Adrenal gland (tissue), 12 donors: ENCODE data around the gene WNT10A. TPM values are rescaled to one million over a fixed set of nuclear protein-coding genes. Genes with fewer than 3 reads are reported as not detected.
"Not testable (repeated sequence)": the region's sequence is repeated elsewhere in the genome, so short reads cannot be mapped to it uniquely, and the experiment has no call there.

Source experiments
- DNase-seq, 7 donors: peaks; one replicate each; pipeline ENCODE4 v3.0.0-alpha.2; 2019 to 2020
- H3K27ac ChIP-seq, 5 donors: fragments of 200-600 bp; sonication (generic) in 4 of 5; 1 replicate in 3 of 5; 2 replicates in 2 of 5; pipeline versions ENCODE4 v1.5.1 to v1.8.0; 2016 to 2020; ENCODE audit warnings: mild to moderate bottlenecking in 1 of 5
- H3K27me3 ChIP-seq: fragments of 200-600 bp; 2 replicates; pipeline ENCODE4 v1.8.0; 2021
- H3K36me3 ChIP-seq, 2 donors: fragments of 200-600 bp; replicated peaks in 1 of 2; 1 replicate in 1 of 2; 2 replicates in 1 of 2; pipeline versions ENCODE4 v1.5.1 to v1.8.0; 2018 to 2022
- H3K4me1 ChIP-seq, 2 donors: fragments of 200-600 bp; replicated peaks in 1 of 2; 1 replicate in 1 of 2; 2 replicates in 1 of 2; pipeline versions ENCODE4 v1.5.1 to v1.8.0; 2018 to 2021
- H3K4me3 ChIP-seq, 4 donors: fragments of 200-600 bp; sonication (generic) in 3 of 4; one replicate each; pipeline ENCODE4 v1.5.1; 2016 to 2018
- H3K9me3 ChIP-seq, 3 donors: fragments of 200-600 bp; sonication (generic) in 1 of 3; replicated peaks in 1 of 3; 1 replicate in 2 of 3; 2 replicates in 1 of 3; pipeline versions ENCODE4 v1.5.1 to v1.8.0; 2016 to 2021
- POLR2A ChIP-seq, 2 donors: fragments of 450-650 bp; IDR thresholded peaks; one replicate each; pipeline ENCODE4 v1.6.1; 2017; ENCODE audit warnings: antibody characterized with exemption in 2 of 2, mild to moderate bottlenecking in 2 of 2, moderate library complexity in 1 of 2
- WGBS, 4 donors: extraction: QIAGEN DNeasy Blood & Tissue Kit in 2 of 4; methylation state at CpG; one replicate each; pipeline versions ENCODE4 v1.1.5 to v1.1.7; 2013 to 2017; 5-methylcytosine and 5-hydroxymethylcytosine counted together
- intact Hi-C, 2 donors: fragments of 100-400 bp; cut with DNase I; formaldehyde crosslinking; loops; one replicate each; pipeline versions ENCODE4 v1.14.1 to v1.15.0; 2022 to 2023
- polyA plus RNA-seq, 3 donors: library from polyadenylated mRNA; stranded (reverse); fragments of 200-250 nt in 2 of 3; fragments of 350-450 nt in 1 of 3; fragmentation: Illumina TruSeq in 1 of 3; extraction: RNeasy Lipid Tissue Mini Kit (QIAGEN cat#74804) in 1 of 3; gene quantifications; one replicate each; pipeline ENCODE4 v1.2.3, GENCODE V29; 2013 to 2014
- total RNA-seq, 9 donors: library from RNA; depleted of rRNA in 4 of 9; stranded (reverse); fragments of >200 nt in 4 of 9; fragments of 120-200 nt in 1 of 9; fragmentation: NEBNext Ultra II Directional in 1 of 9; extraction: Animal tissue kit (Norgen Biotek cat#: 25700) in 1 of 9; gene quantifications; one replicate each; pipeline versions ENCODE4 v1.1.0 to v1.2.4, GENCODE V29; 2013 to 2023
- TF ChIP-seq, protein P1 (sequence below), 6 experiments: fragments of 450-650 bp in 4 of 6; fragments of 200-600 bp in 2 of 6; sonication (generic) in 1 of 6; IDR thresholded peaks; 1 replicate in 5 of 6; 2 replicates in 1 of 6; pipeline versions ENCODE4 v1.5.1 to v1.8.0; 2016 to 2021; ENCODE audit warnings: antibody characterized with exemption in 6 of 6, mild to moderate bottlenecking in 2 of 6, moderate library complexity in 1 of 6
- donor health status: healthy with polysubstance abuse.
- donor health status: Bipolar disorder and iron deficiency.
- donor health status: DM: yes; HTN: yes; CAD: no.
- donor health status: DM: no; HTN: no; CAD: no.
- donor health status: DM: no; HTN: no; CAD: no.
- donor health status: DM: yes; HTN: yes; CAD: no.

Gene WNT10A
- total and polyA plus RNA-seq, 12 donors: 0.07 to 0.43 (median 0.19) TPM; not detected in 8

DNA sequence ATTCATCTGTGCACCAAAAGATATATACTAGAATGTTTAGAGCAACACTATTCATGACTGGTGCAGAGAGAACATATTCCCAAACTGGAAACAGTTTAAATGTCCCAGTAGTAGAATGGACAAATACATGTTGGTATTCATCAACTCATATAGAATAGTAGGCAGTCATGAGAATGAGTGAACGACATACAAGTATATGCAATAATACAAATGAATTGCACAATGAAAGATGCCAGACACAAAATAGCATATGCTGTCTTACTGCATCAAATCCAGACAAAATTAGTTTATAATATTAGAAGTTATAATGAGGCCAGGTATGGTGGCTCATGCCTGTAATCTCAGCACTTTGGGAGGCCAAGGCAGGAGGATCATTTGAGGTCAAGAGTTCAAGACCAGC is 40.8 kb upstream of the WNT10A start:
- H3K36me3 ChIP-seq: no peaks in the 10 kb centered on the region
- H3K9me3 ChIP-seq: peaks cover 0 to 9% (median 0%) of the 10 kb centered on the region in 3 donors
- H3K4me1 ChIP-seq: no peaks in the 10 kb centered on the region
- no peaks in the 10 kb centered on the region for H3K27me3 ChIP-seq
- H3K27ac ChIP-seq: no peak overlapping the region
- WGBS, 4 donors: 51 to 70% (median 58%) methylated on average over 1 of the region's 1 CpG
- H3K4me3 ChIP-seq: no peak overlapping the region
- no peak for TF ChIP-seq POLR2A (IDR thresholded peaks at IDR 0.05)
- TF ChIP-seq, protein P1, sequence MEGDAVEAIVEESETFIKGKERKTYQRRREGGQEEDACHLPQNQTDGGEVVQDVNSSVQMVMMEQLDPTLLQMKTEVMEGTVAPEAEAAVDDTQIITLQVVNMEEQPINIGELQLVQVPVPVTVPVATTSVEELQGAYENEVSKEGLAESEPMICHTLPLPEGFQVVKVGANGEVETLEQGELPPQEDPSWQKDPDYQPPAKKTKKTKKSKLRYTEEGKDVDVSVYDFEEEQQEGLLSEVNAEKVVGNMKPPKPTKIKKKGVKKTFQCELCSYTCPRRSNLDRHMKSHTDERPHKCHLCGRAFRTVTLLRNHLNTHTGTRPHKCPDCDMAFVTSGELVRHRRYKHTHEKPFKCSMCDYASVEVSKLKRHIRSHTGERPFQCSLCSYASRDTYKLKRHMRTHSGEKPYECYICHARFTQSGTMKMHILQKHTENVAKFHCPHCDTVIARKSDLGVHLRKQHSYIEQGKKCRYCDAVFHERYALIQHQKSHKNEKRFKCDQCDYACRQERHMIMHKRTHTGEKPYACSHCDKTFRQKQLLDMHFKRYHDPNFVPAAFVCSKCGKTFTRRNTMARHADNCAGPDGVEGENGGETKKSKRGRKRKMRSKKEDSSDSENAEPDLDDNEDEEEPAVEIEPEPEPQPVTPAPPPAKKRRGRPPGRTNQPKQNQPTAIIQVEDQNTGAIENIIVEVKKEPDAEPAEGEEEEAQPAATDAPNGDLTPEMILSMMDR (IDR thresholded peaks at IDR 0.05): no peak
- intact Hi-C loops: loop anchor here in 1 of 2 donors (10.0 kb wide), 1 partner anchor 145 kb away; no protein-coding TSS in a partner anchor
- DNase-seq: no peak

DNA sequence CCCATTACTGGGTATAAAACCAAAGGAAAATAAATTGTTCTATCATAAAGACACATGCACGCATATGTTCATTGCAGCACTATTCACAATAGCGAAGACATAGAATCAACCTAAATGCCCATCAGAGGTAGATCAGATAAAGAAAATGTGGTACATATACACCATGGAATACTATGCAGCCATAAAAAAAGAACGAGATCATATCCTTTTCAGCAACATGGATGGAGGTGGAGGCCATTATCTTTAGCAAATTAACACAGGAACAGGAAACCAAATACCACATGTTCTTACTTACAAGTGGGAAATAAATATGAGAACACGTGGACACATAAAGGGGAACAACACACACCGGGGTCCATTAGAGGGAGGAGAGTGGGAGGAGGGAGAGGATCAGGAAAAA is 36.3 kb upstream of the WNT10A start:
- H3K9me3 ChIP-seq, H3K4me3 ChIP-seq, H3K36me3 ChIP-seq, DNase-seq, H3K4me1 ChIP-seq, H3K27ac ChIP-seq: not testable (repeated sequence)
- intact Hi-C loops: loop anchor here in 1 of 2 donors (10.0 kb wide), 1 partner anchor 150 kb away; no protein-coding TSS in a partner anchor
- peaks cover 14% of the 10 kb centered on the region for H3K27me3 ChIP-seq
- WGBS, 4 donors: 76 to 90% (median 79%) methylated on average over 5 of the region's 5 CpGs

DNA sequence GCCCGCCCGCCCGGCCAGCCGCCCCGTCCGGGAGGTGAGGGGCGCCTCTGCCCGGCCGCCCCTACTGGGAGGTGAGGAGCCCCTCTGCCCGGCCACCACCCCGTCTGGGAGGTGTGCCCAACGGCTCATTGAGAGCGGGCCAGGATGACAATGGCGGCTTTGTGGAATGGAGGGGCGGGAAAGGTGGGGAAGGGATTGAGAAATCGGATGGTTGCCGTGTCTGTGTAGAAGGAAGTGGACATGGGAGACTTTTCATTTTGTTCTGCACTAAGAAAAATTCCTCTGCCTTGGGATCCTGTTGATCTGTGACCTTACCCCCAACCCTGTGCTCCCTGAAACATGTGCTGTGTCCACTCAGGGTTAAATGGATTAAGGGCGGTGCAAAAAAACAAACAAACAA is 33.7 kb upstream of the WNT10A start:
- WGBS, 4 donors: 71 to 93% (median 85%) methylated on average over 9 to 18 of the region's 18 CpGs
- not testable (repeated sequence) for H3K4me3 ChIP-seq, H3K27ac ChIP-seq, H3K36me3 ChIP-seq, H3K9me3 ChIP-seq, H3K4me1 ChIP-seq
- intact Hi-C loops: loop anchor here (5.0 to 10.0 kb wide), 3 partner anchors 135 to 155 kb away; partner anchors contain the start of gene TTLL4 (in 1 of the 2)
- peaks cover 16% of the 10 kb centered on the region for H3K27me3 ChIP-seq
- DNase-seq: peak in 1 of 7 donors; percentile 9

DNA sequence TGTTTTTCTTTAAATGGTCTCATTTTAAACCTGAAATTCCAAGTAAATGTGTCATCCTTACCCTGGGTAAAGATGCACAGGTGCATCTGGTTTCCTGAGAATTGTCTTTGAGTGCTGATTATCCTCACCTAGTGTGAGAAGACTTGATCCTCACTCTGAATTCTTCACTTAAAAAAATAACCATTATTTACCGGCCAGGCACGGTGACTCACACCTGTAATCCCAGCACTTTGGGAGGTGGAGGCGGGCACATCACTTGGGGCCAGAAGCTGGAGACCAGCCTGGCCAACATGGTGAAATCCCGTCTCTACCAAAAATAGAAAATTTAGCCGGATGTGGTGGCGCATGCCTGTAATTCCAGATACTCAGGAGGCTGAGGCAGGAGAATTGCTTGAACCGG is 30.9 kb upstream of the WNT10A start:
- intact Hi-C loops: loop anchor here (5.0 to 10.0 kb wide), 5 partner anchors 48 to 157 kb away; partner anchors contain the start of gene TTLL4 (in 1 of the 2)
- TF ChIP-seq, protein P1 (IDR thresholded peaks at IDR 0.05): no peak
- no peak for TF ChIP-seq POLR2A (IDR thresholded peaks at IDR 0.05)
- Histone ChIP-seq H3K4me1 (no peaks in the 10 kb centered on the region), H3K4me3 (no peak overlapping the region), H3K9me3 (no peaks in the 10 kb centered on the region), H3K27me3 (peaks cover 21% of the 10 kb centered on the region), H3K27ac (no peak overlapping the region), H3K36me3 (no peaks in the 10 kb centered on the region)
- WGBS, 4 donors: 65 to 74% (median 71%) methylated on average over 6 to 7 of the region's 7 CpGs
- DNase-seq: no peak

DNA sequence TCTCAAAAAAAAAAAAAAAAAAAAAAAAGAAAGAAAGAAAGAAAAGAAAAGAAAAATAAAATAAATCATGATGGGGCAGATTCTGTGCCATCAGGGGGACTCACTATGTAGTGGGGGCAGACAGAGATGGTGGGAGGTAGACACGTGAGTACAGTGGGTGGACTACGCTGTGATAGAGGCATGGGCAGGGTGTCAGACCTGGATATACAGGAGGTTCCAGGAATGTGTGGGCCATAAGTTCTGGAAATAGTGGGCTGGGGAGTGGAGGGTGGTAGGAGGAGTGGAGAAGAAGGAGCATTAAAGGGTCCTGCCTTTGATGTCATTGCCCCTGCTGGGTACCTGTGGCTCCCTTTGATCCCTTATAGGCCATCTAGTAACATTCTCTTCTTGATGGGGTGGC is 29.9 kb upstream of the WNT10A start:
- Histone ChIP-seq H3K27me3 (peaks cover 24% of the 10 kb centered on the region), H3K4me3 (no peak overlapping the region), H3K27ac (no peak overlapping the region), H3K9me3 (no peaks in the 10 kb centered on the region), H3K36me3 (no peaks in the 10 kb centered on the region), H3K4me1 (no peaks in the 10 kb centered on the region)
- WGBS, 4 donors: 66 to 80% (median 71%) methylated on average over 2 of the region's 2 CpGs
- DNase-seq: no peak
- no peak for TF ChIP-seq POLR2A (IDR thresholded peaks at IDR 0.05)
- TF ChIP-seq, protein P1 (IDR thresholded peaks at IDR 0.05): no peak
- intact Hi-C loops: loop anchor here in 1 of 2 donors (5.0 kb wide), 2 partner anchors 47 to 143 kb away; no protein-coding TSS in a partner anchor
